Measurements from ENCODE around the gene CSH2. TPM values are rescaled to one million over a fixed set of nuclear protein-coding genes. Genes with fewer than 3 reads are reported as not detected.
"Not testable (repeated sequence)": the region's sequence is repeated elsewhere in the genome, so short reads cannot be mapped to it uniquely, and the experiment has no call there.

CSH2 gene
- total RNA-seq, 2 experiments from 2014 or later: not detected

GRCh38 chr17:63911041-63911635, 37.7 kb upstream of the CSH2 start, which contains the start of gene CSHL1:
Gene CSHL1, minus strand, starts transcription at chr17:63911258. Its CDS starts 62 bp downstream, at chr17:63911196.
- DNase-seq: no peak
- peaks cover 3% of the 10 kb centered on the region for H3K4me1 Mint-ChIP-seq
- no peaks in the 10 kb centered on the region for H3K36me3 Mint-ChIP-seq (ENCODE audit: low read depth)
- H3K9me3 Mint-ChIP-seq: no peaks in the 10 kb centered on the region
- ChIA-PET CTCF (interaction anchor here (0.8 to 3.7 kb wide), 9 partner anchors 10 to 222 kb away, joined by 3 to 16 read pairs (median 5); partner anchors contain the start of genes CD79B and ICAM2), POLR2A (no interaction called here)
- H3K4me3 Mint-ChIP-seq: no peak within 1 kb of the TSS
- no peak within 1 kb of the TSS for H3K27ac Mint-ChIP-seq
- peaks cover 12% of the 10 kb centered on the region for H3K27me3 Mint-ChIP-seq

- Mint-ChIP-seq H3K27ac (no peak overlapping the region), H3K4me1 (peaks cover 3% of the 10 kb centered on the region), H3K27me3 (peaks cover 10% of the 10 kb centered on the region), H3K36me3 (ENCODE audit: low read depth) (no peaks in the 10 kb centered on the region), H3K9me3 (no peaks in the 10 kb centered on the region), H3K4me3 (no peak overlapping the region)
- POLR2A ChIA-PET: no interaction called here
- CTCF ChIA-PET: interaction anchor here (3.7 kb wide), 1 partner anchor 118 kb away, joined by 16 read pairs; no protein-coding TSS in a partner anchor
- DNase-seq: no peak
Measured at GRCh38 chr17:63910096-63910495, 36.6 kb upstream of the CSH2 start.

- H3K9me3 Mint-ChIP-seq; CTCF ChIA-PET; H3K4me1 Mint-ChIP-seq; POLR2A ChIA-PET; H3K4me3 Mint-ChIP-seq; H3K27ac Mint-ChIP-seq; DNase-seq; H3K27me3 Mint-ChIP-seq; H3K36me3 Mint-ChIP-seq (ENCODE audit: low read depth): not testable (repeated sequence)
Measured at GRCh38 chr17:63909586-63909985, 36.1 kb upstream of the CSH2 start.

GRCh38 chr17:63907161-63907778, 33.8 kb upstream of the CSH2 start:
- H3K4me3 Mint-ChIP-seq; POLR2A ChIA-PET; H3K36me3 Mint-ChIP-seq (ENCODE audit: low read depth); H3K9me3 Mint-ChIP-seq; H3K27ac Mint-ChIP-seq; H3K4me1 Mint-ChIP-seq: not testable (repeated sequence)
- peaks cover 15% of the 10 kb centered on the region for H3K27me3 Mint-ChIP-seq
- CTCF ChIA-PET: interaction anchor here (0.8 to 2.2 kb wide), 4 partner anchors 12 to 118 kb away, joined by 3 to 7 read pairs (median 4); no protein-coding TSS in a partner anchor
- peak; percentile 27 for DNase-seq

- H3K4me1 Mint-ChIP-seq; POLR2A ChIA-PET; H3K27ac Mint-ChIP-seq; H3K4me3 Mint-ChIP-seq; DNase-seq; H3K36me3 Mint-ChIP-seq (ENCODE audit: low read depth); H3K9me3 Mint-ChIP-seq: not testable (repeated sequence)
- peaks cover 24% of the 10 kb centered on the region for H3K27me3 Mint-ChIP-seq
- CTCF ChIA-PET: interaction anchor here (0.6 to 2.0 kb wide), 9 partner anchors 15 to 377 kb away, joined by 3 to 7 read pairs (median 3); no protein-coding TSS in a partner anchor
Measured at GRCh38 chr17:63904796-63905195, 31.3 kb upstream of the CSH2 start.

- CTCF ChIA-PET: interaction anchor here (0.6 to 2.0 kb wide), 13 partner anchors 15 to 378 kb away, joined by 3 to 7 read pairs (median 3); partner anchors contain the start of genes GH1 and ICAM2
- POLR2A ChIA-PET; H3K27ac Mint-ChIP-seq; H3K9me3 Mint-ChIP-seq; H3K4me3 Mint-ChIP-seq; H3K4me1 Mint-ChIP-seq; H3K36me3 Mint-ChIP-seq (ENCODE audit: low read depth): not testable (repeated sequence)
- DNase-seq: peak; percentile 59
- H3K27me3 Mint-ChIP-seq: peaks cover 22% of the 10 kb centered on the region
Measured at GRCh38 chr17:63903787-63904201, 30.3 kb upstream of the CSH2 start.

GRCh38 chr17:63901971-63902370, 28.5 kb upstream of the CSH2 start:
- H3K36me3 Mint-ChIP-seq (ENCODE audit: low read depth); H3K4me3 Mint-ChIP-seq; DNase-seq; H3K9me3 Mint-ChIP-seq; H3K27ac Mint-ChIP-seq; H3K4me1 Mint-ChIP-seq; POLR2A ChIA-PET: not testable (repeated sequence)
- CTCF ChIA-PET: interaction anchor here (1.1 to 1.2 kb wide), 3 partner anchors 53 to 229 kb away, joined by 3 to 7 read pairs (median 4); no protein-coding TSS in a partner anchor
- H3K27me3 Mint-ChIP-seq: peaks cover 17% of the 10 kb centered on the region

GRCh38 chr17:63898899-63899798, 25.7 kb upstream of the CSH2 start:
- H3K27me3 Mint-ChIP-seq: peaks cover 18% of the 10 kb centered on the region
- H3K36me3 Mint-ChIP-seq (ENCODE audit: low read depth); H3K4me1 Mint-ChIP-seq; H3K4me3 Mint-ChIP-seq; H3K9me3 Mint-ChIP-seq; H3K27ac Mint-ChIP-seq; POLR2A ChIA-PET: not testable (repeated sequence)
- peak; percentile 18 for DNase-seq
- CTCF ChIA-PET: interaction anchor here (0.6 kb wide), 1 partner anchor 158 kb away, joined by 3 read pairs; no protein-coding TSS in a partner anchor

GRCh38 chr17:63896524-63897354, 23.3 kb upstream of the CSH2 start, which contains the start of gene CSH1:
Gene CSH1, minus strand, starts transcription at chr17:63896574. Its CDS starts 63 bp downstream, at chr17:63896511.
- H3K4me3 Mint-ChIP-seq; H3K9me3 Mint-ChIP-seq; POLR2A ChIA-PET; CTCF ChIA-PET; H3K27ac Mint-ChIP-seq; DNase-seq; H3K36me3 Mint-ChIP-seq (ENCODE audit: low read depth); H3K4me1 Mint-ChIP-seq: not testable (repeated sequence)
- H3K27me3 Mint-ChIP-seq: peaks cover 21% of the 10 kb centered on the region

- H3K4me1 Mint-ChIP-seq; POLR2A ChIA-PET; H3K36me3 Mint-ChIP-seq (ENCODE audit: low read depth); DNase-seq; CTCF ChIA-PET; H3K27ac Mint-ChIP-seq; H3K4me3 Mint-ChIP-seq; H3K9me3 Mint-ChIP-seq: not testable (repeated sequence)
- H3K27me3 Mint-ChIP-seq: peaks cover 19% of the 10 kb centered on the region
Measured at GRCh38 chr17:63894821-63895220, 21.3 kb upstream of the CSH2 start.

- H3K27ac Mint-ChIP-seq; H3K36me3 Mint-ChIP-seq (ENCODE audit: low read depth); DNase-seq; H3K4me1 Mint-ChIP-seq; H3K4me3 Mint-ChIP-seq; H3K9me3 Mint-ChIP-seq; POLR2A ChIA-PET; CTCF ChIA-PET: not testable (repeated sequence)
- H3K27me3 Mint-ChIP-seq: peaks cover 20% of the 10 kb centered on the region
Measured at GRCh38 chr17:63894021-63894420, 20.5 kb upstream of the CSH2 start.

GRCh38 chr17:63892316-63893037, 19.0 kb upstream of the CSH2 start:
- H3K4me3 Mint-ChIP-seq; H3K36me3 Mint-ChIP-seq (ENCODE audit: low read depth); H3K4me1 Mint-ChIP-seq; DNase-seq; H3K27ac Mint-ChIP-seq; POLR2A ChIA-PET; CTCF ChIA-PET; H3K9me3 Mint-ChIP-seq: not testable (repeated sequence)
- peaks cover 28% of the 10 kb centered on the region for H3K27me3 Mint-ChIP-seq

Measured in activated CD4-positive, alpha-beta T cell treated with anti-CD3 and anti-CD28 coated beads, Interleukin-2, amount 10 ng/mL, durations not matched to agents 7 days and 5 days (primary cell).